Glutamatergic neuron (in vitro differentiated cells): ENCODE data around the gene GPSM3. TPM values are rescaled to one million over a fixed set of nuclear protein-coding genes. Genes with fewer than 3 reads are reported as not detected.

Source experiments
- DNase-seq: peaks from one replicate; pipeline ENCODE4 v3.0.0; 2022
- H3K27ac Mint-ChIP-seq: one replicate; pipeline ENCODE4 v1.8.0; 2020; ENCODE audit warnings: mild to moderate bottlenecking, mixed read lengths, inconsistent platforms; ENCODE audit not compliant: unreplicated experiment
- H3K27me3 Mint-ChIP-seq: one replicate; pipeline ENCODE4 v1.8.0; 2020; ENCODE audit warnings: mild to moderate bottlenecking, moderate library complexity, mixed read lengths, inconsistent platforms; ENCODE audit not compliant: unreplicated experiment
- H3K36me3 Mint-ChIP-seq: one replicate; pipeline ENCODE4 v1.8.0; 2020; ENCODE audit warnings: mild to moderate bottlenecking, mixed read lengths, inconsistent platforms; ENCODE audit not compliant: unreplicated experiment
- H3K4me1 Mint-ChIP-seq: one replicate; pipeline ENCODE4 v1.8.0; 2020; ENCODE audit warnings: mild to moderate bottlenecking, low read depth, mixed read lengths, inconsistent platforms; ENCODE audit not compliant: unreplicated experiment
- H3K4me3 Mint-ChIP-seq: one replicate; pipeline ENCODE4 v1.8.0; 2020; ENCODE audit warnings: mild to moderate bottlenecking, mixed read lengths, inconsistent platforms; ENCODE audit not compliant: unreplicated experiment
- H3K9me3 Mint-ChIP-seq: one replicate; pipeline ENCODE4 v1.8.0; 2020; ENCODE audit warnings: mild to moderate bottlenecking, moderate library complexity, mixed read lengths, inconsistent platforms; ENCODE audit not compliant: unreplicated experiment
- total RNA-seq: library from RNA; stranded (reverse); fragmentation: NEBNext Ultra II Directional; extraction: Animal tissue kit (Norgen Biotek cat#: 25700); gene quantifications from one replicate; pipeline ENCODE4 v1.2.1, GENCODE V29; 2021; ENCODE audit not compliant: unreplicated experiment
- TF ChIP-seq, protein P1 (sequence below): fragments of 200-600 bp; sonication (generic); IDR thresholded peaks from one replicate; pipeline ENCODE4 v1.5.0; 2021; ENCODE audit not compliant: partially characterized antibody, unreplicated experiment

The GPSM3 gene
- total RNA-seq, 1 donor from 2014 or later: 3.2 TPM

DNA sequence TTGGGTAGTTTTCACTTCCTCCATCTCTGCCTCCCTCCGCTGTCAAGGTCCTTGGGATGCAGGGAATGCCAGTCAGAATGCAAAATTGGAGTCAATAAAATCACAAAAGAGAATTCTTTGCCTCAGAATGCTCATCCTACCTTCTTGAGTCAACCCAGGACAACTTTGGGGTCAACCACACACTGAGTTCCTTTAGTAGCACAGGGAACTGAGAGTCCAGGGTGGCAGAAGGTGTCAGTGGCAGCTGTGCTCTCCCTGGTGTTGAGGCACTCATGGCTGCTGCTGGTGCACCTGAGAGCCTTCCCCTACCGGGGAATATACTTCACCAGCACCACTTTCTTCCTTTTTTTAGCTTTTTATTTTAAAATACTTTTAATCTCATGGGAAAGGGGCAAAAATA, 32.3 kb upstream of the GPSM3 start:
- no peak overlapping the region for H3K4me3 Mint-ChIP-seq
- H3K36me3 Mint-ChIP-seq: no peaks in the 10 kb centered on the region
- TF ChIP-seq, protein P1, sequence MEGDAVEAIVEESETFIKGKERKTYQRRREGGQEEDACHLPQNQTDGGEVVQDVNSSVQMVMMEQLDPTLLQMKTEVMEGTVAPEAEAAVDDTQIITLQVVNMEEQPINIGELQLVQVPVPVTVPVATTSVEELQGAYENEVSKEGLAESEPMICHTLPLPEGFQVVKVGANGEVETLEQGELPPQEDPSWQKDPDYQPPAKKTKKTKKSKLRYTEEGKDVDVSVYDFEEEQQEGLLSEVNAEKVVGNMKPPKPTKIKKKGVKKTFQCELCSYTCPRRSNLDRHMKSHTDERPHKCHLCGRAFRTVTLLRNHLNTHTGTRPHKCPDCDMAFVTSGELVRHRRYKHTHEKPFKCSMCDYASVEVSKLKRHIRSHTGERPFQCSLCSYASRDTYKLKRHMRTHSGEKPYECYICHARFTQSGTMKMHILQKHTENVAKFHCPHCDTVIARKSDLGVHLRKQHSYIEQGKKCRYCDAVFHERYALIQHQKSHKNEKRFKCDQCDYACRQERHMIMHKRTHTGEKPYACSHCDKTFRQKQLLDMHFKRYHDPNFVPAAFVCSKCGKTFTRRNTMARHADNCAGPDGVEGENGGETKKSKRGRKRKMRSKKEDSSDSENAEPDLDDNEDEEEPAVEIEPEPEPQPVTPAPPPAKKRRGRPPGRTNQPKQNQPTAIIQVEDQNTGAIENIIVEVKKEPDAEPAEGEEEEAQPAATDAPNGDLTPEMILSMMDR: no peak
- no peaks in the 10 kb centered on the region for H3K4me1 Mint-ChIP-seq
- peaks cover 2% of the 10 kb centered on the region for H3K9me3 Mint-ChIP-seq
- no peak overlapping the region for H3K27ac Mint-ChIP-seq
- peaks cover 7% of the 10 kb centered on the region for H3K27me3 Mint-ChIP-seq
- DNase-seq: no peak

DNA sequence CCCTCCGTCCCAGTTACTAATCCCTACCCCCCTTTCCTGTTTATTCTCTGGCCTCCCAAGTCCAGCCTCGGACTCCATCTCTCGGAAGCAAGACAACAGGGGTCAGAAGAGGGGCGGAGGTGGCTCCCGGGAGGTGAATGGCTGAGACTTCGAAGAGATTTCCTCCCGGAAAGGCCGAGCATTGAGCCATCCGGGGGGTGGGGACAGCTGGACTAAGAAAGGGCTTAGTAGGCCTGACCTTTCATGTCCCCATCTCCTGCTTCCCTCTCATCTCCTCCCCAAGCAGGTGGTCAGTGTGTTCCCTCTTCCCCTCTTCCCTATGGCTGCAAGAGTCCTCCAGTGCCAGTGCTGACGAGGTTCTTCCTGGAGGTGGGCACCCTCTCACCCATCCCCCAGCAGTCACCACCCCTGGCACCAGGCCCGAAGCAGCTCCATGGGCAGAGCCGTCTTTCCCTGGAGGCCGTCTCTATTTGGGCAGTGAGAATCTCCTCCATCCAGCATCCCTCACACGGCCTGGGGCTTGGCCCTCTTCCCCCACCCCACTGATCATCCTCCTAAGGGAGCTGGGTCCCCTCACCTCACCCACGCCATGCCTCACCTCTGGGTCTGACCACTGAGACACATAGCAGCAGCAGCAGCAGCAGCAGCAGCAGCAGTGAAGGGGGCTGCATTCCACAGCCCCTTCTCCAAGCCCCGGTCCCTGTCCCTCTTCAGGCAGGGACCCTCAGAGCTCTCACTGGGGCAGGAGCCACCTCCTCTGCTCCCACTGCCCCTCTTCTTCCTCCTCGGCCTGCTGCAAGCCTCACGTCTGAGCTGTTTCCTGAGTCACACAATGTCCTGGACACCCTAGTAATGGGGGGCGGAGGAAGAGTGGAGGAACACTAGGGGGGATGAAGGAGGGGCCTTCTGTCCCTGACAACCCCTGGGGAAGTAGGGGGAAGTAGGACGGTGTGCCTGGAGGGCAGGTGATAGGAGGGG, 31.1 kb upstream of the GPSM3 start, which contains the start of gene NOTCH4:
NOTCH4 (minus strand) TSS at position 810 of the 978 bp plus-strand sequence; CDS start at position 671, 139 bp downstream.
- H3K36me3 Mint-ChIP-seq: no peaks in the 10 kb centered on the region
- H3K27me3 Mint-ChIP-seq: peaks cover 4% of the 10 kb centered on the region
- DNase-seq: no peak
- H3K9me3 Mint-ChIP-seq: peaks cover 4% of the 10 kb centered on the region
- no peak within 1 kb of the TSS for H3K4me3 Mint-ChIP-seq
- no peaks in the 10 kb centered on the region for H3K4me1 Mint-ChIP-seq
- no peak within 1 kb of the TSS for H3K27ac Mint-ChIP-seq
- TF ChIP-seq, protein P1: no peak

DNA sequence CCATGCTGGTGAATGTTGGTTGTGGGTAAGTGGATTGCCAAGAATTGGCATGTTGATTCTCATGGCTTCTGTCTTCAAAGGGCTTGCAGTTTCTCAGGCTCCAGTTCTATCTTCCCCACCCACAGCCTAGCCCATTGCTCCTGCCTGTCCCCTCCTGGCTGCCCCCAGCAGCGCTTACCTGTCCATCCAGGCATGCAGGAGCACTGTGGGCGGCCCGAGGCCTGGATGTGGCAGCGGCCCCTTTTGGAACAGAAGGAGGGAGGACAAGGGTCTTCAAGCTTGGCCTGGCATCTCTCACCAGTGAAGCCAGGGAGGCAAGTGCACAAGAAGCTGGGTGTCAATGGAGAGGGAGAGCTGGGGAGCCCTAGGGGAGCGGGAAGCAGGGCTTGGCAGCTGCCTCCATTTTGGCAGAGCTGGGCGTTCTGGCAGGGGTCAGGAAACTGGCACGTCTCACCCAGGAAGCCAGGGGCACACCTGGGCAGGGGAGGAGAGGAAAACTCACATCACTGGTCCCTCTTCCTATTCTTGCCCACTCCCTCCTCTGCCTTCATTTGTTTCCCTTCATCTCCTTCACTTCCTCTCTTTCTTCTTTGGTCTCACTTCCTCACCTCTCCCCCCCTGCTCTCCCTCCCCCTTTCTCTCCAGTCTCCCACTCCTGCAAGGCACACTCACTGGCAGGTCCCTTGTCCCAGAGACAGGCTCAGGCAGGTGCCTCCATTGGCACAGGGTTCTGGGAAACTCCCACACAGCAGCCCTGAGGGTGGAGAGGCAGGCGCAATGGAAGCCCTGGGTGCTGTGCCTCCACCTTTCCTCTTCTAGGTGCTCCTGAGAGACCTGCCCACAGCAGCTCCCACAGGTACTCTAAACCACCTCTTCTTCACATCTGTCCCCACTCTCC, 30.1 kb upstream of the GPSM3 start:
- DNase-seq: no peak
- Mint-ChIP-seq H3K36me3 (peaks cover under 1% of the 10 kb centered on the region), H3K4me1 (no peaks in the 10 kb centered on the region), H3K27ac (no peak overlapping the region), H3K4me3 (no peak overlapping the region), H3K9me3 (peaks cover 4% of the 10 kb centered on the region), H3K27me3 (peaks cover 4% of the 10 kb centered on the region)
- TF ChIP-seq, protein P1: no peak

DNA sequence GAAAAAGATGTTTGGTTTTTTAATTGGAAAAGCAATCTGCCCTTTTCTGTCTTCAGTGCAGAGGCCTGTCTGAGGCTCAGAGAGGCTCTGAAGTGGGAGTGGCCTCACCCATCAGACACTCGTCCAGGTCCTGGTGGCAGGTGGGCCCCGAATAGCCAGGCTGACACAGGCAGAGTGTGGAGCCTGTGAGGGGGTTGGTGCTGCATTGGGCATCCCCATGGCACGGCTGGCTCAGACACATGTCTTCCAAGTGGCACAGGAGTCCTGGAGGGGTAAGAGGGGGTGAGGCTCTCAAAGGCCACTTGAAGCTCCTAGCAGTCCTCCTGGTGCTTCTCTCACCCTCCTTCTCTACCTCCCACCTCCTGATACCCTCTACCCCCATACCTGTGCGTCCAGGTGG, 27.6 kb upstream of the GPSM3 start:
- peaks cover 4% of the 10 kb centered on the region for H3K9me3 Mint-ChIP-seq
- TF ChIP-seq, protein P1: no peak

More for the DNA sequence above, 27.6 kb upstream of the GPSM3 start:
- DNase-seq: no peak
- Mint-ChIP-seq H3K4me1 (no peaks in the 10 kb centered on the region), H3K27me3 (peaks cover 6% of the 10 kb centered on the region), H3K27ac (no peak overlapping the region), H3K36me3 (peaks cover 3% of the 10 kb centered on the region), H3K4me3 (no peak overlapping the region)
